K562 (cell line): Measurements from ENCODE around the gene BIRC5. TPM values are rescaled to one million over a fixed set of nuclear protein-coding genes. Genes with fewer than 3 reads are reported as not detected.

ENCODE experiments used
- ARID3A ChIP-seq: IDR thresholded peaks from 2 replicates; pipeline ENCODE4 v1.6.1; 2012; ENCODE audit warnings: low read depth, low read length, improper control_type of control experiment, borderline replicate concordance
- ATF4 ChIP-seq: fragments of 450-650 bp; formaldehyde crosslinking; IDR thresholded peaks from 2 replicates; pipeline ENCODE4 v1.4.0; 2022; ENCODE audit warnings: mild to moderate bottlenecking, moderate library complexity
- DACH1 ChIP-seq: fragments of 450-650 bp; IDR thresholded peaks from 2 replicates; pipeline ENCODE4 v1.6.1; 2018; ENCODE audit not compliant: partially characterized antibody
- E2F8 ChIP-seq: fragments of 450-650 bp; IDR thresholded peaks from 2 replicates; pipeline ENCODE4 v1.7.1; 2018; ENCODE audit warnings: mild to moderate bottlenecking, low read depth; ENCODE audit not compliant: partially characterized antibody
- EHMT2 ChIP-seq: fragments of 450-650 bp; IDR thresholded peaks from 2 replicates; pipeline ENCODE4 v1.6.1; 2018; ENCODE audit warnings: antibody characterized with exemption
- FUS ChIP-seq: fragments of 200-400 bp; formaldehyde crosslinking; optimal IDR thresholded peaks from 2 replicates; pipeline ENCODE3; 2017; ENCODE audit warnings: low read depth, low read length
- GABPB1 ChIP-seq: sonication (generic); formaldehyde crosslinking; IDR thresholded peaks from 2 replicates; pipeline ENCODE4 v1.8.0; 2022; ENCODE audit warnings: mild to moderate bottlenecking, missing genetic modification reagents
- HIVEP1 ChIP-seq: fragments of 250-450 bp; sonication (Bioruptor Pico); IDR thresholded peaks from 2 replicates; pipeline ENCODE4 v1.4.0; 2020; ENCODE audit warnings: mild to moderate bottlenecking
- IFI16 ChIP-seq: fragments of 250-450 bp; sonication (Bioruptor Pico); IDR thresholded peaks from 2 replicates; pipeline ENCODE4 v2.1.2; 2022; ENCODE audit warnings: mild to moderate bottlenecking, inconsistent platforms
- JUN ChIP-seq, 2 experiments: sonication (generic) in 1 of 2; formaldehyde crosslinking in 1 of 2; IDR thresholded peaks; 2 replicates each; pipeline versions ENCODE4 v1.6.1 to v1.8.0; 2012 to 2022; ENCODE audit warnings: borderline replicate concordance in 2 of 2, mild to moderate bottlenecking in 2 of 2, improper control_type of control experiment in 1 of 2, low read depth in 1 of 2, low read length in 1 of 2, missing genetic modification reagents in 1 of 2
- MCM2 ChIP-seq: fragments of 450-650 bp; IDR thresholded peaks from 2 replicates; pipeline ENCODE4 v1.6.1; 2017; ENCODE audit warnings: low read depth, mild to moderate bottlenecking
- RB1 ChIP-seq: fragments of 450-650 bp; IDR thresholded peaks from 2 replicates; pipeline ENCODE4 v1.6.1; 2017; ENCODE audit warnings: low read depth, mild to moderate bottlenecking
- TCF15 ChIP-seq: fragments of 250-450 bp; sonication (Bioruptor Pico); IDR thresholded peaks from 2 replicates; pipeline ENCODE4 v1.8.0; 2022; ENCODE audit warnings: moderate library complexity, mild to moderate bottlenecking, inconsistent platforms
- TRIM25 ChIP-seq: fragments of 450-650 bp; IDR thresholded peaks from 2 replicates; pipeline ENCODE4 v1.7.0; 2016; ENCODE audit warnings: borderline replicate concordance
- U2AF1 ChIP-seq: fragments of 200-400 bp; formaldehyde crosslinking; optimal IDR thresholded peaks from 2 replicates; pipeline ENCODE3; 2017; ENCODE audit warnings: mild to moderate bottlenecking, low read depth, low read length, moderate library complexity
- ZHX1 ChIP-seq: fragments of 150-350 bp; conservative IDR thresholded peaks from 2 replicates; pipeline ENCODE4 v1.6.1; 2014; ENCODE audit warnings: low read length
- polyA plus RNA-seq, 8 experiments: library from polyadenylated mRNA; depleted of rRNA in 4 of 8; stranded (reverse) in 5 of 8; unstranded in 3 of 8; fragments of >200 nt; fragmentation: Nextera tagmentation in 2 of 8; fragmentation: Illumina TruSeq in 1 of 8; extraction: Ambion mirVana in 2 of 8; extraction: Trizol in 1 of 8; gene quantifications; 2 replicates each; pipeline versions ENCODE4 v1.2.1 to v1.2.3, GENCODE V29; 2011 to 2014; ENCODE audit warnings: inconsistent platforms in 1 of 8, missing spikeins in 1 of 8
- total RNA-seq, 7 experiments: library from RNA; depleted of rRNA in 6 of 7; stranded (reverse); fragments of >200 nt in 6 of 7; fragmentation: Illumina TruSeq in 2 of 7; extraction: Trizol in 2 of 7; gene quantifications; 2 replicates each; pipeline versions ENCODE4 v1.2.1 to v1.2.3, GENCODE V29; 2011 to 2021; ENCODE audit warnings: low replicate concordance in 1 of 7

Gene BIRC5
- total and polyA plus RNA-seq, 9 of the 15 experiments (the other 6 are each of a cell fraction or from before 2014, with no cell fraction given) = 64.4 to 140 (median 101) TPM

- TF ChIP-seq JUN (IDR thresholded peaks at IDR 0.05; ENCODE audit: borderline replicate concordance, low read depth, low read length) = no peak
- TF ChIP-seq JUN (CRISPR knock-in tag; IDR thresholded peaks at IDR 0.05; ENCODE audit: borderline replicate concordance) = no peak
- no peak for TF ChIP-seq E2F8
- no peak for TF ChIP-seq RB1
- no peak for TF ChIP-seq ARID3A
- TF ChIP-seq TRIM25 = no peak
- no peak for TF ChIP-seq DACH1
- no peak for TF ChIP-seq ZHX1
- no peak for TF ChIP-seq U2AF1
- no peak for TF ChIP-seq FUS
- TF ChIP-seq IFI16 = no peak
- no peak for TF ChIP-seq MCM2
- TF ChIP-seq GABPB1 (CRISPR knock-in tag) = no peak
- no peak for TF ChIP-seq ATF4 (CRISPR knock-in tag)
- no peak for TF ChIP-seq EHMT2
- 0 out of 2 replicates have a peak, but pooled peaks have one; percentile 41 for TF ChIP-seq HIVEP1 (CRISPR knock-in tag)
- TF ChIP-seq TCF15 = no peak
These were observed 27.4 kb downstream of the BIRC5 start (continued) for GRCh38 chr17:78241277-78242023.
